Mesothelial cell of epicardium (in vitro differentiated cells): ENCODE measurements around the gene MSH3. TPM values are rescaled to one million over a fixed set of nuclear protein-coding genes. Genes with fewer than 3 reads are reported as not detected.

Experiments used
- DNase-seq, 2 experiments: peaks; one replicate each; pipeline ENCODE4 v3.0.0; 2021; ENCODE audit warnings: low spot score in 2 of 2; ENCODE audit not compliant: unreplicated experiment in 2 of 2
- H3K27ac Mint-ChIP-seq: 2 replicates; pipeline ENCODE4 v1.8.0; 2021; ENCODE audit warnings: mixed read lengths
- H3K27me3 Mint-ChIP-seq: 2 replicates; pipeline ENCODE4 v1.8.0; 2021; ENCODE audit warnings: low read depth, mixed read lengths
- H3K36me3 Mint-ChIP-seq: 2 replicates; pipeline ENCODE4 v1.8.0; 2021; ENCODE audit warnings: mixed read lengths
- H3K4me1 Mint-ChIP-seq: 2 replicates; pipeline ENCODE4 v1.8.0; 2021; ENCODE audit warnings: mixed read lengths
- H3K4me3 Mint-ChIP-seq: 2 replicates; pipeline ENCODE4 v1.8.0; 2021; ENCODE audit warnings: mild to moderate bottlenecking, moderate library complexity, mixed read lengths
- H3K9me3 Mint-ChIP-seq: 2 replicates; pipeline ENCODE4 v1.8.0; 2021; ENCODE audit warnings: mixed read lengths
- total RNA-seq: library from RNA; stranded (reverse); gene quantifications from 3 replicates; pipeline ENCODE4 v1.2.1, GENCODE V29; 2021
- TF ChIP-seq, protein P1 (sequence below): fragments of 200-600 bp; sonication (generic); IDR thresholded peaks from one replicate; pipeline ENCODE4 v1.5.0; 2021; ENCODE audit warnings: antibody characterized with exemption; ENCODE audit not compliant: unreplicated experiment

Gene MSH3
- total RNA-seq, 1 donor from 2014 or later, result 18.4 TPM

DNA sequence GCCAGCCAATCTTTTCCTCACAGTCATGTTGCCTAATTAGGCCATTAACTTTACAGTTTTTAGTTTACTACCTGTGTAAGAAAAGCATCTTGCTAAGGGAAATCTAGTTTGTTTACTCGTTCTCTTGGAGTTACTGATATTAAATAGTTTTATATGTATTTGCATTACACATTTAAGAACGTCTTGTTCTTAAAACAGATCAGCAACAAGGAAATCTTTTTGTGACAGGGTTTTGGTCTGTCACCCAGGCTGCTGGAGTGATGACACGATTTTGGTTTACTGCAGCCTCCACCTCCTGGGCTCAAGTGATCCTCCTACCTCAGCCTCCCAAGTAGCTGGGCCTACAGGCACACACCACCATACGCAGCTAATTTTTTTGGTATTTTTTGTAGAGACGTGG lies 29.2 kb upstream of the MSH3 start:
- Mint-ChIP-seq H3K4me1 (no peaks in the 10 kb centered on the region), H3K27ac (no peak overlapping the region), H3K27me3 (no peaks in the 10 kb centered on the region), H3K36me3 (peaks cover 12% of the 10 kb centered on the region), H3K9me3 (no peaks in the 10 kb centered on the region), H3K4me3 (no peak overlapping the region)
- TF ChIP-seq, protein P1, sequence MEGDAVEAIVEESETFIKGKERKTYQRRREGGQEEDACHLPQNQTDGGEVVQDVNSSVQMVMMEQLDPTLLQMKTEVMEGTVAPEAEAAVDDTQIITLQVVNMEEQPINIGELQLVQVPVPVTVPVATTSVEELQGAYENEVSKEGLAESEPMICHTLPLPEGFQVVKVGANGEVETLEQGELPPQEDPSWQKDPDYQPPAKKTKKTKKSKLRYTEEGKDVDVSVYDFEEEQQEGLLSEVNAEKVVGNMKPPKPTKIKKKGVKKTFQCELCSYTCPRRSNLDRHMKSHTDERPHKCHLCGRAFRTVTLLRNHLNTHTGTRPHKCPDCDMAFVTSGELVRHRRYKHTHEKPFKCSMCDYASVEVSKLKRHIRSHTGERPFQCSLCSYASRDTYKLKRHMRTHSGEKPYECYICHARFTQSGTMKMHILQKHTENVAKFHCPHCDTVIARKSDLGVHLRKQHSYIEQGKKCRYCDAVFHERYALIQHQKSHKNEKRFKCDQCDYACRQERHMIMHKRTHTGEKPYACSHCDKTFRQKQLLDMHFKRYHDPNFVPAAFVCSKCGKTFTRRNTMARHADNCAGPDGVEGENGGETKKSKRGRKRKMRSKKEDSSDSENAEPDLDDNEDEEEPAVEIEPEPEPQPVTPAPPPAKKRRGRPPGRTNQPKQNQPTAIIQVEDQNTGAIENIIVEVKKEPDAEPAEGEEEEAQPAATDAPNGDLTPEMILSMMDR, result no peak
- no peak for DNase-seq

DNA sequence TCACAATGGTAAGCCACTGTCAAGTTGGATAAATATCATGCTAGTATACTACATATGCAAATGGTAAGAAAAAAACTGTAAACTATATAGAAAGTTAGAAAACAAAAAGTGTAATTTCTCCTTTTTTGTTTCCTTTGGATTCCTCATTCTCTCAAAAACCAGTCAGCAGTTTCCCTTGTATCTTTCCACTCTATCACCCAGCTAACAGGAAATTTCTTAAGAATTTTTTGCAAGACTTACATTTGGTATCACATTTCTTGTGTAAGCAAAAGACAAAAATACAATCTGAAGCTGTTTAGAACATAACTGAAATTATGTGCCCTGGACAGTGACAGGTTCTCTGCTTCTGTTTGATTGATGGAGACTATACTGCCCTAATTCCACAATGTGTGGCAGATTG lies 25.2 kb upstream of the MSH3 start:
- Mint-ChIP-seq H3K36me3 (peaks cover 14% of the 10 kb centered on the region), H3K9me3 (no peaks in the 10 kb centered on the region), H3K27ac (no peak overlapping the region), H3K4me3 (no peak overlapping the region), H3K4me1 (peaks cover 8% of the 10 kb centered on the region), H3K27me3 (no peaks in the 10 kb centered on the region)
- TF ChIP-seq, protein P1, result no peak
- DNase-seq, result no peak

DNA sequence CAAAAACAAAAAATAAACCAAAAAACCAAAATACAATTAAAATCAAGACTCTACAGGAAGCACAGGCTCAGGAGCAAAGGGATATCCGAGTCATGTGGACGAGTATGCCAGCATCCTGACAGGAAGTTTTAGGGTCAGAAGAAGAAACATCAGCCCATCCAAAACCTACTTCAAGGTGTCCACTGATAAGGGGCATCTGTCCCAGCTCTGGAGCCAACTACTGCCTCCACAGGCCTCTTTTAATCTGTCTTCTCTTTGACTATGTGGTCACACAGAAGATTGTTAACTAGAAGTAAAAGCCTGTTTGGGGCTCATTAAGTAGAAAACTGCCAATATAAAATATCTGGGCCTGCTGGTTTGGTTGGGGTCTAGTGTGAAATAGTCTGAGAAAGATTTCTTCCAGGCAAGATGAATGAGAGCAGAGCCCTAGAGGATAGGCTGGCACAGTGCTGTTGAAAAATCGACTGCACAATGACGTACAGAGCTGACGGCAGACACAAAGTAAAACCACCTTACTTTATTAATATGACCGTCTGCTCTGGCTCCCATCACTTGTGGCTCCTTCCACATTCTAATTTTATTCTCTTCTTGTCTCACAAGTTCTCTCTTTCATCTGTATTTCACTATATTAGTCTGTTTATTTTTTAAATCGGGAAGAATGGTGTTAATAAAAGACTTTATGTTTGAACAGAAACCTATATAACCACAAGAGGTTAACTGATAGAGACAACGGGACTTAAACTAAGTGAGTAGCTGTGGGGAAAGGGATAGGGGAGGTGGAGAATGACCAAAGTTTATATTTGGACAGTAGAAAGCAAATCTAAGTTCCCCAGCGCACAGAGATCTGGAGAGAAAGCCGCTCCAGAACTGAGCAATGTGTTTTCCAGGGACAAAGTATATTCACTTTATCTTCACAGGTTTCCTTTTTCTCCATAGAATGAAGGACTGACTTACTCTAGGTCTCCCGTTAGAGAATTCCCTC lies 22.9 kb upstream of the MSH3 start:
- Mint-ChIP-seq H3K4me1 (peaks cover 11% of the 10 kb centered on the region), H3K27ac (no peak overlapping the region), H3K27me3 (no peaks in the 10 kb centered on the region), H3K36me3 (peaks cover 16% of the 10 kb centered on the region), H3K4me3 (no peak overlapping the region), H3K9me3 (no peaks in the 10 kb centered on the region)
- TF ChIP-seq, protein P1, result no peak
- no peak for DNase-seq

DNA sequence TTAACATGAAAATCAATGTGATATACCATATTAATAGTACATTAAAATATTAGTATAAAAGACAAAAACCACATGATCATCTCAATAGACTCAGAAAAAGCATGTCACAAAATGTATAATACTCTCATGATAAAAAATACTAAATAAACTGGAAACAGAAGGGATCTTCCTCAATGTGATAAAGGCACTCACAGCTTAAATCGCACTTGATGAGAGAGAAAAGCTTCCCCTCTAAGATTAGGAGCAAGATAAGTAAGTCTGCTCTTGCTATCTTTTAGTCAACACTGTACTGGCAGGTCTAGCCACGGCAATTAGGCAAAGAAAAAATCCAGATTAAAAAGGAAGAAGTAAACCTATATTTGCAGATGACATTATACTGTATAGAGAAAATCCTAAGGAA lies 21.8 kb upstream of the MSH3 start:
- H3K27me3 Mint-ChIP-seq, result no peaks in the 10 kb centered on the region
- no peaks in the 10 kb centered on the region for H3K9me3 Mint-ChIP-seq
- H3K27ac Mint-ChIP-seq, result no peak overlapping the region
- peaks cover 11% of the 10 kb centered on the region for H3K4me1 Mint-ChIP-seq
- peaks cover 19% of the 10 kb centered on the region for H3K36me3 Mint-ChIP-seq
- DNase-seq, result no peak
- H3K4me3 Mint-ChIP-seq, result no peak overlapping the region
- TF ChIP-seq, protein P1, result no peak

DNA sequence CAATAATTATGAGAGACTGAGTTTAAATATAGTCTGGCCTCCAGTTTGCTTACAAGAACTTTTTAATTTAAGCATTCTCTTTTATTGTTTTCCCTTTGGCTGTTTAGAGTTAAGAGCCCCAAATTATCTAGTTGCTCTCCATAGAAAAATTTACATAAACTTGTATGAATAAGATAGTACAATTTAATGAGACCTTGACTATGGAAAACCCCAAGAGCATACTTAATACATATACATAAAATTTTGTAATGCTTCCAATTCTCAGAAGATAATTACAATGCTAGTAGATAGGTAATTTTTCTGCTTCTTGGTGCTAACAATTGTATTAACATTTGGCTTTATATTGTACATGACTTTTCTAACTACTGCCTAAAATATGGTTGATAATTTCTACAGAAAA lies 20.3 kb upstream of the MSH3 start:
- TF ChIP-seq, protein P1, result no peak
- DNase-seq, result no peak
- no peak overlapping the region for H3K4me3 Mint-ChIP-seq
- H3K9me3 Mint-ChIP-seq, result no peaks in the 10 kb centered on the region
- H3K36me3 Mint-ChIP-seq, result peaks cover 29% of the 10 kb centered on the region
- H3K27ac Mint-ChIP-seq, result peak overlapping the region; percentile 43
- H3K27me3 Mint-ChIP-seq, result no peaks in the 10 kb centered on the region
- peaks cover 11% of the 10 kb centered on the region for H3K4me1 Mint-ChIP-seq
